Neural progenitor cell (in vitro differentiated cells): ENCODE results near the gene ADAMTS20.

Experiments used
- CTCF ChIP-seq: fragments of 200-600 bp; sonication (generic); IDR thresholded peaks from 2 replicates; pipeline ENCODE4 v1.5.1; 2017; ENCODE audit warnings: antibody characterized with exemption, mild to moderate bottlenecking
- EZH2 ChIP-seq: fragments of 200-600 bp; sonication (generic); IDR thresholded peaks from 2 replicates; pipeline ENCODE4 v1.6.1; 2017; ENCODE audit warnings: antibody characterized with exemption, mild to moderate bottlenecking, moderate library complexity

GRCh38 chr12:43347026-43347425 is 205.0 kb downstream of the ADAMTS20 start:
- no peak for TF ChIP-seq EZH2
- TF ChIP-seq CTCF = no peak
